HG02840 (cell line): ENCODE data around the gene LDLRAD4.

ENCODE experiments used
- ATAC-seq: cut with Tn5 transposase; IDR thresholded peaks from one replicate; pipeline ENCODE4 v1.9.1; 2021; ENCODE audit warnings: mild to moderate bottlenecking, moderate library complexity, moderate number of reproducible peaks; ENCODE audit not compliant: unreplicated experiment, low FRiP score

LDLRAD4 gene

GRCh38 chr18:13615432-13615861 lies 396.9 kb downstream of the LDLRAD4 start:
- no peak for ATAC-seq

DNA sequence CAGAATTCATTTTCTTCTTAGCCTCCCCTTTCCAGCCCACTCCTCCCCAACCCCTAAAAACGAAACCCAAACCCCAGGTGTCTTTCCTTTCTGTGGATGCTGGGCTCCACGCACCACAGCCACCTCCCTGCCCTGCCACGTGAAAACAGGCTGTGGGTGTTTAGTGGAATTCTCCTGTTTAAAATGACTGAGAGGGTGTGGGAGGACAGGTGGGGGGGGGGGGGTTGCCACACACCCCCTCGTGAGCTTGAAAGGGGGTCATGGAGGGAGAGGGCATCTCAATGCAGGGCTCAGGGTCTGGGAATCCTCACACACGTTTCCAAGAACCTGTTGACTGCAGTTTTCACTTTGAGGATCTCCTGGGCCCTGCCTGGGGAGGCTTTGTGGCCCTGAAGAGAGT lies 397.5 kb downstream of the LDLRAD4 start:
- ATAC-seq, result no peak

GRCh38 chr18:13616525-13617035 lies 398.0 kb downstream of the LDLRAD4 start:
- ATAC-seq, result no peak

DNA sequence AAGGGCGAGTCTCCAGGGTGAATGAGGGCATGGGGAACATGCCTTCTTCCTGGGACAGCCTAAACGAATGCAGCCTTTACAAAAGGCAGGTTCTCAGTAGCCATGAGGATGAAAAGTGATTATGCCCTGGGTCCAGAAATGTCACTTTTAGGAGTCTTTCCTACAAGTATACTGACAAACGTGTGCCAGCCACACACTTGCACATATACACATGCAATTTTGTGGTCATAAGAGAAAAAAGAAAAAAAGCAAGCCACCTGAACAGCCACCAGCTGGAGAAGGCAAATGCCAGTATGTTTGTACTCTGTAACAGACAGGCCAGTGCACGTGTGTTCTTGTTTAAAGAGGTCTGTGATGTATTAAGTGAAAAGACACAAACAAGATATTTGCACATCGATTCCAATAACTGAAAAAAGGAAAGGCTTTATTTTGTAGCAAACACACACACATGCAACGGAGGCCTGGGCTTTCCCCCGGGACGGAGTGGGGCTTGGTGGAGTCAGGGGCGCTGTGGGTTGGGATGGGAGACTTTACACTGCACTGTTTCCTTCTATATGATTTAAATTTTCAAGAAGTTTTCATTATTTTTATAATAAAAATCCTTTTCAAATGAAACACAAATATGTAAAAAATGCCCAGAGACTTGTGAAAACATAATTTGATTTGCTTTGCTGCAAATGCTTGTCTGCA lies 399.4 kb downstream of the LDLRAD4 start:
- ATAC-seq, result no peak

GRCh38 chr18:13618760-13619438 lies 400.3 kb downstream of the LDLRAD4 start:
- no peak for ATAC-seq

GRCh38 chr18:13619505-13620205 lies 401.1 kb downstream of the LDLRAD4 start:
- no peak for ATAC-seq

- no peak for ATAC-seq
Measured at GRCh38 chr18:13620206-13620672, 401.7 kb downstream of the LDLRAD4 start.

DNA sequence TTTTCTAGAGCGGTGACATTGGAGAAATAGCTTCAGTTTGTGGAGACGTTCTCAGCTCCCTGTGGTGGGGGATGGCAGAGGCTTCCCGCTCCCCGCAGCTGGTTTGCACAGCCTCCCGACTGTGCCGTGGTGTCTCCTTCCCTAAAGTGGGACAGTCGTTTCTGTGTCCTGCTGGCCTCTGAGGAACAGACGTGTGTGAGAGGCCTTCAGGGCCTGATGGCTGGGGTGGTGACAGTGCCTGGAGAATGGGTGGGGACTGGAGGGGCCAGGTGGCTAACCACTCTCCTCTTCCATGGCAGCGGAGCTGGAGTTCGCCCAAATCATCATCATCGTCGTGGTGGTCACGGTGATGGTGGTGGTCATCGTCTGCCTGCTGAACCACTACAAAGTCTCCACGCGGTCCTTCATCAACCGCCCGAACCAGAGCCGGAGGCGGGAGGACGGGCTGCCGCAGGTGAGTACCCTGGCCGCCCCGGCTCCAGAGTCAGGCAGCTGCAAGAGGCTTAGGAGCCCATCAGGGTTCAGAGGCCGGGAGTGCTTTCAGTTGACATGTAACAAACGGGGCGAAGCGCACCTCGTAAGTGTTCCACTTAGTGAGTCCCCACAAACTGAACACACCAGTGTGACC lies 402.4 kb downstream of the LDLRAD4 start:
- no peak for ATAC-seq

DNA sequence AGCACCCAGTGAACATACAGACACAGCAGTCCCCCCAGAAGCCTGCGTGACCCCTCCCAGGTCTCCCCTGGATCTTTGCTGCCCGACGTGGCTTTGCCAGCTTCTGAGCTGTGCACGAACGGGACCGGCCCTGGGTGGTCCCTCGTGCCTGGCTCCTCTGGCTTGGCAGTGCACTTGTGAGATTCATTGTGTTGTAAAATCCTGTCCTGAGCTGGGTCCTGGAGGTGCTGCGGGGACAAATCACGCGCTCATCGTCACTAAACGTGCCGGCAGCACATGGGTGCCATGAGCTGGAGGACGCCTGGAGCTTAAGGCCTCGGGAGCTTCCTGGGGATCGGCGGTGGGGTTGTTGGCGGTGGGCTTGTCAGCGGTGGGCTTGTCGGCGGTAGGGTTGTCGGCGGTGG lies 402.9 kb downstream of the LDLRAD4 start:
- ATAC-seq, result no peak

- ATAC-seq, result no peak
Measured at GRCh38 chr18:13621886-13622619, 403.5 kb downstream of the LDLRAD4 start.

GRCh38 chr18:13622751-13623150 lies 404.2 kb downstream of the LDLRAD4 start:
- ATAC-seq, result no peak

DNA sequence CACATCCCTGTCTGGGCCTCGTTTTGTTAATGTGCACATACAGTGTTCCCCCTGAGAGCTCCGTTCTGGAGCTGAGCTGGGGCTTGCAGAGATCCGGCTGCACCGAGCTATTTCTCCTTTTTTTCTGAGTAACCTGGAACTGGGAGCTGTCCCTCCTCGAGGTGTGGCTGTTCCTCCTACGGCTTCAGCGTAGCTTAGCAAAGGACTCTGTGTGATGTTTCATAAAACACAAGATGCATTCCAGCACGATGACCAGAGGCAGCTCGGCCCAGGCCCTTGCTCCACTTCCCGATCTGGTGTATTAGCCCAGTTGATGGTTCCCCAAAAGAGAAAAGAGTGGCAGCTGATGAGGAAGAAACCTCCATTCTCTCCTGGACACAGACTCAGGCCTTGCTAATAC lies 404.8 kb downstream of the LDLRAD4 start:
- no peak for ATAC-seq

GRCh38 chr18:13623871-13624270 lies 405.3 kb downstream of the LDLRAD4 start:
- ATAC-seq, result no peak

GRCh38 chr18:13624563-13625237 lies 406.1 kb downstream of the LDLRAD4 start:
- ATAC-seq, result no peak

DNA sequence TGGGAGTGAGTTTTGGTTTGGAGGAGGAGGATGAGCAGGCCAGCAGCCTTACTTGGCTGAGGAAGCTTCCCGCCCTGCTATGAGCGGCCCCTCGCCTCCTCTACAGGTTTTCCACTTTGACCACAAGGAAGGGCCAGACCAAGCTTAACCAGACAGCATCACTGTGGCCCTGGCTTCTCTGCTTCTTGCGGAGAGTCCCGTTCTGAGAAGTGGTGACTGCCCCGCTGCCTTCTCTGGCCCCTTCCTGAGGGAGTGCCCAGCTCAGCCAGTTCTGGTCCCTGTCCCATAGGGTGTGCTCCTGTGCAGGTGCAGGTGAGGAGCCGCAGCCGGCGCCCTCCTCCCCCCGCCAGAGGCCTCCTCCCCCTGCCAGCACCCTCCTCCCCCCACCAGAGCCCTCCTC lies 406.8 kb downstream of the LDLRAD4 start:
- no peak for ATAC-seq

- ATAC-seq, result no peak
Measured at GRCh38 chr18:13625843-13626543, 407.4 kb downstream of the LDLRAD4 start.

DNA sequence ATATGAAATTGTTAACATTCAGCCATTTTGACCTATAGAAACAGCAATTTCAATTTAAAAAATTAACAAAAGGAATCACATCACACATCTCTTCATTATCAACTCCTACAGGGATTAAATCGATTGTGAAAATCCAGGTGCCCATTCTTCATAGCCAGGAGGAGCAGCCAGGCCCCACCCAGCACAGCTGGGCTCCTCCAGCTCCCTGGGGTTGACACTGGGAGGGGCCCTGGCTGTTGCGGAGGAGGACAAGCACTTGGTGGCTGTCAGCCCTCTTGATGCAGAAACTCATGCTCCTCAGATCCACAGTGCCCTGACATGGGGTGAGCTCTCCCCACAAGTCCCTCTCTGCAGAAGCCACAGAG lies 408.0 kb downstream of the LDLRAD4 start:
- ATAC-seq, result no peak

DNA sequence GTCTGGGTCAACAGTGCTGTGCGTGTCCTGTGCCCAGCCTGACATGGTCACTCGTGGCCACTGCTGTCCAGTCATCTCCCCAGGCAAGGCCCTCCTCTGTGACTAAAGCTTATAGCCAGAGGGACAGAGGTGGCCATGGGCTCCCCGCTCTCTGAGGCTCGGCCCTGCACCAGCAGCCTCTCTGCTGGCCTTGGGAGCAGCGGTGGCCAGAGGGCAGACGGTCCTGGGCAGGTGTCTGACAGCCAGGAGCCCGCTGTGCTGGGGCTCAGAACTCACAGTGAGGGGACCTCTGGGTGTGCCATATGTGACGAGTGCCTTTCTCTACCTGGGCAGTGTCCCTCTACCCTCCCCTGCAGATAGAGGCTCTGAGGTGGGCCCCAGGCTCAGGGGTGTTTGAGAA lies 409.1 kb downstream of the LDLRAD4 start:
- ATAC-seq, result no peak

GRCh38 chr18:13628211-13628610 lies 409.7 kb downstream of the LDLRAD4 start:
- no peak for ATAC-seq
